NCI-H2107 treated with DMSO at 0.1 percent for 48 hours (cell line): ENCODE results near the gene TTLL7.
"Not testable (repeated sequence)": the region's sequence is repeated elsewhere in the genome, so short reads cannot be mapped to it uniquely, and the experiment has no call there.

Experiments used
- DNase-seq: peaks from one replicate; lab custom pipeline; 2025; ENCODE audit not compliant: unreplicated experiment; lab: John Stamatoyannopoulos, UW

Gene TTLL7

DNA sequence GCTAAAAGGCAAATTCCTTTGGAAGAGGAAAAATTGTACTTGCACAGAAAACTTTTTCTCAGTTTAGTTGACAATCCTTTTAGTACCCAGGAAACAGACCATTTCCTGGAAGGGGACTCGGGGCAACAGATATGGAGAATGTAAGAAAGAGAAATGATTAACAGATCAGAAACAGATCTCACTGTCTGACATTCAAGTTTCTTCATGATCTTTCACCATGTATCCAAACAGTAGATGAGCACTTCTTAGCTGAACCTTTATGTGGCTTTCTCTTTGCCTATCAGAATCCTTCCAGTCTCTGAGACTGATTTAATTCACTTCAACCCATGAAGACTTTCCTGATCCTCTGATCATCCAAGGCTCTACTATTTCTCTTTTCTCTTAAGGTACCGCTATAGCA, 2.7 kb downstream of the TTLL7 start:
- DNase-seq: no peak

DNA sequence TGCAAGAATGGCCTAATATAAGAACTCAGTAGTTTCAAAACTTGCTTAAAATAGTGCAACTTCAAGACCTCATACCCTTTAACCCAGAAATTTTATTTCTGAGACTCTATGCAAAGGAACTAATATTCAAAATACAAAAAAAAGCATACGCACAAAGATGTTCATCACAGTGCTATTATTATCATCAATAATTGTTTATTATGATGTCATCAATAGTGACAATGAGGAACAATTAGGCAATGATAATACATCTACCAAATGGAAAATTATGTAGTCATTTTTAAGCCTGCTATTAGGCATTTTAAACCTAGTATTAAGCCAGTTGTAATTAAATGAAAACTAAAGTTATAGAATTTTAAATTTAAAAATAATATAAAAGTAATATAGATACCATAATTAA, 3.3 kb downstream of the TTLL7 start:
- no peak for DNase-seq

DNA sequence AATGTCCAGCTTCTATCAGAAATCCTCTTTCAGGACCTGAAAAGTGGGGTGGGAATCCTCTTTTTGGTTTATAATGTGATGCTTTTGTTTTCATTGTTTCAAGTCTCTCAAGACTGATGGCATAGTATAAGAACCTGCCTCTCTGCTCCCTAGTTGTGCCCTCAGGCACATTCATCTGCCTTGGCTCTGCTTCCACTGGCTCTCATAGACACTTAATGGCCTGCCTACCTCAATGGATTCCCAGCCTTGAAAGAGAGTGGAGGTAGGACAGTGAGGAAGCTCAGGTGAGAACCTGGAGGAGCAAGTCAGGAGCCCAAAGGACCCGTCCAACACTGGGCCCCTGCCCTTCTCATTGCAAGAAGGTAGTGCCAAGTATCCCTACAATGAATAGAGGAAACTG, 4.8 kb downstream of the TTLL7 start:
- no peak for DNase-seq

DNA sequence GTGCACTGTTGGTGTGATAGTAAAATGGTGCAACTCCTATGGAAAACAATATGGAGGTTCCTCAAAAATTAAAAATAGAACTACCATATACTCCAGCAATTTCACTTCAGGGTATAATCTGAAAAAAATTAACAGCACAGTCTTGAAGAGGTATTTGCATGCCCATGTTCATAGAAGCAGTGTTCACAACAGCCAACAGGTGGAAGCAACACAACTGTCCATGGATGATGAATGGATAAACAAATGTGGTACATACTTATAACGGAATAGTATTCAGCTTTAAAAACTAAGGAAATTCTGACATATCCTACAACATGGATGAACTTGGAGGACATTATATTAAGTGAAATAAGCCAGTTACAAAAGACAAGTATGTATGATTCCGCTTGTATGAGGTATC, 8.2 kb downstream of the TTLL7 start:
- no peak for DNase-seq

DNA sequence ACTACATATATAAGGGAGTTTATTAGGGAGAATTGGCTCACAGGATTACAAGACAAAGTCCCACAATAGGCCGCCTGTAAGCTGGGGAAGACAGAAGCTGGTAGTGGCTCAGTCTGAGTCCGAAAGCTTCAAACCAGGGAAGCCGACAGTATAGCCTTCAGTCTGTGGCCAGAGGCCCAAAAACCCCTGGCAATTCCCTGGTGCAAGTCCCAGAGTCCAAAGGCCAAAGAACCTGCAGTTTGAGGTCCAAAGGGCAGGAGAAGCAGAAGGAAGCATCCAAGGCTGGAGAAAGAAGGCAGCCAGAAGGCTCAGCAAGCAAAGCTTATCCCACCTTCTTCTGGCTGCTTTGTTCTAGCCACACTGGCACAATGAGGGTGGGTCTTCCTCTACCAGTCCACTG, 13.9 kb downstream of the TTLL7 start:
- DNase-seq: no peak

DNA sequence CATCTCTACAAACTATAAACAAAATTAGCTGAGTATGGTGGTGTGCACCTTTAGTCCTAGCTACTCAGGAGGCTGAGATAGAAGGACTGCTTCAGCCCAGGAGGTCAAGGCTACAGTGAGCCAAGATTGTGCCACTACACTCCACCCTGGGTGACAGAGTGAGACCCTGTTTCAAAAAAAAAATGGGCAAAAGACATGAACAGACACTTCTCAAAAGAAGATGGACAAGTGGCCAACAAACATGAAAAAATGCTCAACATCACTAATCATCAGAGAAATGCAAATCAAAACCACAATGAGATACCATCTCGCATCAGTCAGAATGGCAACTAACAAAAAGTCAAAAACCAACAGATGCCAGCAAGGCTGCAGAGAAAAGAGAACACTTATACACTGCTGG, 15.0 kb downstream of the TTLL7 start:
- DNase-seq: not testable (repeated sequence)

DNA sequence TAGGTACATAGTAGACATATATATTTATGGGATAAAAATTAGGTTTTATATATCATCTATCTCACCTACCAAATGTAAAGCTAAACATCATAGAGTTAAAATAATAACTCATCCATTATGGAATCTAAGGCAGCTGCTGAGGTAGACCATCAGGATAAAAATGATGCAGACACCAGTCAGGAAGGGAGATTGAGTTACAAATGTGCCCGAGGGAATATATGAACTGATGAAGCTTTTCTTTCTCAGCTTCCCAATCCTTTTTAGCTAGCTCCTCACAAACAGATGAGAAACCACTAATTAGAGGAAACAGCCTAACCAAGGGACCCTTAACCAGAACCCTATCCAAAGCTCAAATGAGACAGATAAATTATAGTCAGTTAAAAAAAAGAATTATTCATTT, 20.9 kb downstream of the TTLL7 start:
- peak; percentile 90 for DNase-seq

DNA sequence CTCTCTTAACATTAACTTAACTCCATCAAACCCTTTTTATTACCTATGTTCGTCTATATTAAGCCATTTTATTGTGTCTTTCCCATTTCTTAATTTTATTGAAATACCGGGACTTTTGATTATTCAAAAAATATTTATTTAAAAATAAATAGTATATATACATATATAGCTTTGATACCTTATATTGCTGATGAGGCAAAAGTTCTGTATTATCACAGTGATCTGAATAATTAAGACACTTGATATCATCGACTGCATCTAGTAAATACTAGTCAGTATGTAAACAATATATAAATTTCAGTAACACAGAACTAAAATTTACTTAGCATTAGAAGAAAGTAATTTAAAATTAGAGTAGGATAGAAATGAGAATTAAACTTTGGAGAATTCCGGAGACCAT, 22.0 kb downstream of the TTLL7 start:
- no peak for DNase-seq

DNA sequence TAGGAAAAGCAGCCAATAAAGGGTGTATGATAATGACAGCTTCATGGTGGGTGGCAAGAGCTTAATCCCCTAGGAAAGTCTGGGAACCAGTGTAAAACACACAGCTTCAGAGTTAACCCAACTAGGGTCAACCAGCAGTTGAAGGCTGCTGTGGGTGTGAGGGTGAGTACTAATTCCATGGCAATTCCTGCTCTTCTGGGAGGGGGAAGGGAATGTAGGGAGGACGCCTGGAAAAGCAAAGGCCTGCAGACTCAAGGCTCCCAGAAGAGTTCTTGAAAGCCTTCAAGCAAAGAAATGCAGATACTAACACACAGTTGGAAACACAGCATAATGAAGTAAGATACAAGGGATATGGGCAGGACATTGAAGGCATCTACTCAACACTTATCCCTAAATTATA, 28.1 kb downstream of the TTLL7 start:
- no peak for DNase-seq

DNA sequence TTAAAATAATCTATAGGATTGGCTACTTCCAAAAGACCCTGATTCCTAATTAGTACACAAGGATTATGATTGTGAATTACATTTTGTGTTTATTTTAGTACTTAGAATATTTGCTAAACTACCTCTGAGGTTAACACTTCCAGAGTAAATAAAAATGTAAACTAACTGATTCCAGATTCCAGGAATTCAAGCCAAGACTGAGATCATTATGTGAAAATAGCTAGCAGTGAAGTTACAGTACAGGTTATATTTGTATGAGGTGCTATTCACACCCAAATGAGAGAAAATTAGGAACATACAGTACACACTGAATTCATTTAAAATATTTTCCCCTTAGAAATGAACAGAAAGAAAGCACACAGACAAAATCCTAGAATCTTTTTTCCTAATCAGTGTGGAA, 28.8 kb downstream of the TTLL7 start:
- DNase-seq: no peak

DNA sequence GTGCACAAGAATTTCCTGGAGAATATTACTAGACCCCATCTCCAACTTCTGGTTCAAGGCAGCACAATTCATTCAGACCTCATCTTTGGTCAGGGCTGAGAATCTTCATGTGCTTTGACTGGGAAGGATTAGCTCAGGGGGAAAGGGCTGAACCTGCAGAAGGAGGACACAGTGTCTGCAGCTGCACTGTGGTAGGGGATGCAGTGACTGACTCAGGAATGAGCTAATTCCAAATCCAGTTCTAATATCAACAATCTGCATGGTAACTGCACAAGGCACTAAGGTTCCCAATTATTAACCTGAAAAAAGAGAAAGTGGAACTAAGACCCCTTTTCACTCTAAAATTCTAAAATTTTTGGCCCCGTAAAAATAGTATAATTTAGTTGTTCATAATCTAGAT, 31.6 kb downstream of the TTLL7 start:
- DNase-seq: no peak

DNA sequence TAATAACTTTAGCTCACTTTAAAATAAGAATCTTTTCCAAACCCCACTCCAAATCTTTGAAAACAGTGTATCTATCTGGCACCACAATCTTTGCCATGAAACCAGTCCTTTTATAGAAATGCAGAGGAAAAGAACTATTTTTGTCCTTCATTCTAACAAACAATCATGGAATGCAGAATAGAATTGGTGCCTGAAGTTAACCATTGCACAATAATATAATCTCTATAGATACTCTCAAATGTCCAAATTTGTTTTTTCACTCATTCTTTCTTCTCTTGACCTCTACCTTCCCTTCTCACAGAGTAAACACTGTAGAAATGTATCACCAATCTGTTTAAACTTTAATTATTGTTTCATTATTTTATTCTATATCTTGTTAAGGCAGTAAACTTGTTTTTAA, 34.8 kb downstream of the TTLL7 start:
- no peak for DNase-seq

DNA sequence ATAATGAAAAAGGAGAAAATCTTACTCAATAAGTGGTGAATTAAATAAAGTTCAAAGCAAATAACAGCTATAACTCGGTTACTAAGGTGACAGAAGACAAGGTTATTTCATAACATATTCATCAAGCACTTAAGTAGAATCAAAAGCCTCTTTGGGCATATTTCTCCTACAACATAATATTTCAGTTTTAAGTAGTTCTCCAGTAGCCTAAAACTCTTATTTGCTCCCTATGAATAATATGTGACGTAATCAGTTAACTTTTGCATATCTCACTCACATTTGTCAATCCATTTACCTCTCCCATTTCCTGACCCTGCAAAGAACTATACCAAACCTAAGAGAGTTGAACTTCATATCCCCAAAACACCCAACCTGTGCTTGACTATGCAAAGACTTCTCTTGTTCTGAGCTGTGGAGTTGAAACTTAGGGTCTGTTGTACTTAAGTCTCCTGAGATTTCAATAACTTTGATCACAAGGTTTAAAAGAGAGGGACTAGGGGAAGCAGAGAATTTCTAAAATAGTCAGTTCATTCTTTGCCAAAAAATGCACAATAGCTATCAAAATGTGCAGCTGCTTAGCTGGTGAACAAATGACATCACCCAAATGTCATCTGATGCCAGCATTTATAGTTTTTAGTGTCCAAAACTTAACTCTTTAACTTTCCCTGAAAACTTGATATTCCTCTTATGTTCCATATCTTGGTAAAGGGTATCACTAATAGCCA, 37.2 kb downstream of the TTLL7 start:
- no peak for DNase-seq

DNA sequence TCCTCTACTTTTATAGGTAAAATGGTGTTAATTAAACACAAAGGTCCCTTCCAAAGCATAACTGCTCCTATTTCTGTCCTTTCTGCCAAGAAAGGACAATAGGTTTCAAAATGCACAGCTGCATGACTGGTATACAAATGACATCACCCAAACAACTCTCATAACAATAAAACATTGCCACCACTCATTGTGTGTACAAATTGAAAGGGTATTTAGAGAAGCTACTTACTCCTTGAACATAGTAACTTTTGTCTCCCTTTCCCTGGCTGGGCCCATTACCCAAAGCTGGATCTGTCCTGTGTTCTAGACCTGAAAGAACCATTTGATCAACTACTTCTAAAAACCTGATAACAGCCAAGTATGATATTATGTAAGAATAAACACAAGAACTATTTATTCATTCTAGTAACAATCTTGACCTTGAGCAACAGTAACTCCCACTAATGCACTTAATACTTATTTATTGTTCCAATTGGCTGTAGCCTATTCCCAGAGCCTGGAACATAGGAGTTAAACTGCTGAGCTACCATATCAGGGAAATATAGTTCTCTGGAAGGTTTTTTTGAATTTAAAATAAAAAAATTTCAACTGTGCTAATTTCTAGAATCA, 38.2 kb downstream of the TTLL7 start:
- peak; percentile 33 for DNase-seq

DNA sequence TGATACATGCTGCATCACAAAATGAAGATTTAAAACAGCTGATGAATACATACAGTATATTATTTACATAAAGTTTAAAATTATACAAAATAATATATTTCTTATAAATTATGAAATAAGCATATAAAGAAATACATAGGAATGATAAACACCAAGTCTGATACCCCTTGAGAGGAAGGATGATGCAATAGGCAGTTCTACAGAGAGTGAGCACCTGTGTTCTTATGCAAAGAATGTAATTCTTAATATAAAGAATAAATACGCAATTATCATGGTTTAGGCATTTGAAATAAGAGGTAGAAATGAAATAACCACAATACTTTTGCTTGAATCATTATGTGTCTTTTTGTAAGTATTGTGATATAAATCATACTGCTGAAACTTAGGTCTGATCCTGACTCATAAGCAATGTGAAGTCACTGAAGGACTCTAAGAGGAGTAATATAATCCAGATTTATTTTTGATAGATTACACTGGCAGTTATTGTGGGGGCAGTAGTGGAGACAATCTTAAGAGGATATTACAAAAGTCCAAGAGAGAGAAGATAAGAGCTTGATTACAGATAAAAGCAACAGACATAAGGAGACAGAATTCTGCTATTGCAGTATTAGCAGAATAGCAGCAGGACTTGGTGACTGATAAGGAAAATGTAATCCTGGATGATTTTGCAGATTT, 39.0 kb downstream of the TTLL7 start:
- DNase-seq: peak; percentile 15

DNA sequence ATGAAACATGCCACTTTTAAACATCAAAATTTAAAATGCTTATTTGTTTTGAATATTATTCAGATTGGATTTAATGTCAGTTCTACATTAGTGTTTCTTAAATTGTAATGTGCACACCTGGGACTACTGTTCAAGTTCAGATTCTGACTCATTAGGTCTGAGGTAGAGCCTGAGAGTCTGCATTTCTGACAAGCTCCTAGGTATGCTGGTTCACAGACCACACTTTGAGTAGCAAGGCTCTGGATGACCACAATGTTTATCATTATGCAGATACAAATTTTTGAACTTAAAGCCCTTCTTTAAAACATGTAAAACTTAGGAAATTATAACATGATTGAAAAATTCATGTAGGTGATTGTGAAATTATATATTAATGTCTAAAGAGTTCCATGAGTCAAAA, 40.2 kb downstream of the TTLL7 start:
- no peak for DNase-seq

DNA sequence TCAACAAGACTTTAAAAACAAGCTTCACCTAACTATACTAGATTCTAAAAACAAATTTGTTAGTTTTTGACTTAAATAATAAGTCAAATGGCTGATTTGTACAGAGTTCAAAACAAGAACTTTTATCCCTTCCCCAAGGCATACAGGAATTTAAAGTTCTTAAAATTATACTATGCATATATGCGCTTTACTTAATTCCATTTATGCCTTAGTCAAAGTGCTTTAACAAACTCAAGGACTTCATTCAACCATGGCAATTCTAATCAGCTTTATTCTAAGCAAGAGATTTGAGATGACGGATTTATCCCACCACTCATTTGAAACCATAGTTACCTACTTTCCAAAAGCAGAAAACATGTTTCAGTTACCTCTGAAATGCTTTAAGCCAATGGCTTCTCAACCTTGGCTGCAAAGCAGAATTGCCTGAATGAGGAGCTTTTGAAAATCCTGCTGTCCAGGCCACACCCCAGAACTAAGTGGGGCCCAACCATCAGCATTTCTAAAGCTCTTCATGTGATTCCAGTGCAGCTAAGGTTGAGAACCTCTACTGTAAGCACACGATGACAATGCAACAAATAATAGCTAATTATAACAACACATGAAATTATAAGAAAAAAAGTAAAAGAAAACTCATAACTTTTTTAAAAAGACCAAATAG, 44.6 kb downstream of the TTLL7 start:
- DNase-seq: no peak

DNA sequence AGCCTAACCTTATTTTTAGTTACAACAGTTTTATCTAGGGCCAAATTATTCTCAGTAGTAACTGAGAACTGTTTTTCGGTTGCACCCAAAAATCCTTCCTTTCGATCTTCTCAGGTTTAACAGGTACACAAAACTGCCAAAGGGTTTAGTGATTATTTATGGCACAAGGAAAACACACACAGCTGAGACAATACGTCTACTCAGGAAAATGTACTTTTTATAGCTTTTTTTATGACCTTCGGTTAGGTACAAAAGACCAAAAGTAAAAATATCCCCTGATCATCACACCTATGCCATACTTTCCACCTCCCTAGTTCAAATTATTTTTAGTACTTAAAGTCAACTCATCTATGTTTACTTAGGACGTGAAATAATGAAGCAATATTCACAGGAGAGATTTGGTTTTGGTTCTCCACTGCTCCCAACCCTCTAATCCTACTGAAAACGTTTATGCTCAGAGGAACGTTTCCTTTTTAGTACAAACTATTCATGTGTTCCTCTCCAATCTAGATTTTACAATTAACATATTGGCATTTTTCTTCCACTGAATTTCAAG, 48.7 kb downstream of the TTLL7 start:
- DNase-seq: no peak

DNA sequence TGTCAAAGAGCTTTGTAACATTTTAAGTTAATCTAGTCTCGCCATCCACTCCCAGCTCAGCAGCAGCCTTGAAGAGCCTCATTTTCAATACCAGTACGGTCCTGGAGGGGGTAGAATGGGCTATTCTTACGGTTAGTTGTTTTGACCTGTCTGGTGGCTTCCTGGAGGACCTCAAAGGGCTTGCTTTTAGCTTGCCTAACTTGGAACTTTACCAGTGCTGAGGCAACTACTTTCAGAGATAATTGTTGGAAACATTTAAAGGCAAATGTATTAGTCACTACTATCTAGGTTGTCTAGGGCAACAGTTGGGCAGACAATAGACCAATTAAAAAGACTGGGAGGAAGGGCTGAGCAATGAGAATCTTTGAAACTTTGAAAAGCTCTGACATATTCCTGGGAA, 56.0 kb downstream of the TTLL7 start:
- DNase-seq: no peak

DNA sequence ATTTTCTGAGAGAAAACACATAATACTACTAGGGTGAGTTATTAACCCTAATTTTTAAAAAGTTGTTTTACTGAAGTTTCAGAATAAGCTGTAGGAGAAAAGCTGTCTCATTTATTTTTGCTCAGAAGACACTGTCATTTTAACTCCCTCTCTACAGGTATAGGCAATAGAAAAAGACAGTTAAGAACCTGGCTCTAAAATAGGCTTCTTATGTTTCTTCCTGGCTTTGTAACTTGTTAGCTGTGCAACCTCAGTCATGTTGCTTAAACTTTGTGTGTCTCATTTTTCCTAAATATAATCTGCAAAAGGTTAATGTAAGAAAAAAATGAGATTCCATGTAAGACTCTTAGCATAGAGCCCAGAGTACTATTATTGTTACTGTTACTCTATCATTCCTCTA, 64.4 kb downstream of the TTLL7 start:
- no peak for DNase-seq

DNA sequence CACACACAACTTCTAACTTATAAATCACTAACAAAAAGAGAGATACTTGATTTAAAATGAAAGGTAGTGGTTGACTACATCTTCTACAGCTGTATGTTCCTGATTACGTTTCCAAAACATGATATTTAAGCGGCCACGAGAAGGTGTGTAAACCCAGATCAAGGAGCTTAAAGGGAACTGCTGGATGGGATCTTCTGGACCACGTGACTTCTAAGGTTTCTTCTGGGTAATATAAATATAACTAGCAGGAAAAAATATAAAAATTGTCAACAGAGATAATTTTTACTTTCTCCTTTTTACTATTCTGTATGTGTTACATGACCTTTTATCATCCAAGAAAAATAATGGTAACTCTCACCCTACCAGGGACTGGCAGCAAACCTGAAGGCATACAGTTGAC, 66.2 kb downstream of the TTLL7 start:
- DNase-seq: no peak

DNA sequence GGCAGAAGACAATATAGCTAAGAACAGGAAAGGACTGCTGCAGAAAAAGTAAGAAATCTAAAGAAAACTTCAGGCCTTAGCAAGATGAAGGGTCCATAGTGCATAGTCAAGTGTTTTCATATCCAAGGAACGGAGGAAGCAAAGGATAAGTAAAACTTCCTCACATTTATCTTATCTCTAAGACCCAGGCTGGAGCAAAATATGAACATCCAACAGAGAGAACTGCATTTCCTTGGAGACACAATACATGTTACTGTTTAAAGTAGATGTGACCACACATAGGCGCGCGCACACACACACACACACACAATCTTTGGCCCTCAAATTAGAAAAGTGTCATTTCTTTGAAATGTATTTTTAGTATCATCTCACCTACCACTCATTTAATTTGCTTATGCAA, 66.7 kb downstream of the TTLL7 start:
- DNase-seq: no peak
